HepG2 (cell line): ENCODE measurements around the gene AMPH.

Source experiments
- ARNT2 ChIP-seq: sonication (generic); formaldehyde crosslinking; IDR thresholded peaks from 2 replicates; pipeline ENCODE4 v1.8.0; 2022; ENCODE audit warnings: mild to moderate bottlenecking, low read depth, missing genetic modification reagents, moderate library complexity
- CHCHD3 ChIP-seq: sonication (generic); formaldehyde crosslinking; IDR thresholded peaks from 2 replicates; pipeline ENCODE4 v1.8.0; 2022; ENCODE audit warnings: mild to moderate bottlenecking, missing genetic modification reagents, moderate library complexity
- CTCF ChIP-seq: sonication (generic); formaldehyde crosslinking; IDR thresholded peaks from 2 replicates; pipeline ENCODE4 v1.5.0; 2020; ENCODE audit warnings: mild to moderate bottlenecking, missing genetic modification reagents, moderate library complexity
- FOXP4 ChIP-seq: sonication (generic); formaldehyde crosslinking; IDR thresholded peaks from 2 replicates; pipeline ENCODE4 v1.4.0; 2020; ENCODE audit warnings: missing genetic modification reagents
- GABPA ChIP-seq, 2 experiments: IDR thresholded peaks; 2 replicates each; pipeline ENCODE4 v1.6.1; 2011 to 2016; ENCODE audit warnings: low read depth in 2 of 2, low read length in 1 of 2, missing biosample characterization in 1 of 2, missing genetic modification characterization in 1 of 2
- KDM4B ChIP-seq: sonication (generic); formaldehyde crosslinking; IDR thresholded peaks from 2 replicates; pipeline ENCODE4 v1.4.0; 2020; ENCODE audit warnings: missing genetic modification reagents
- SP1 ChIP-seq, 2 experiments: fragments of 450-650 bp in 1 of 2; sonication (generic) in 1 of 2; formaldehyde crosslinking in 1 of 2; IDR thresholded peaks; 2 replicates each; pipeline versions ENCODE4 v1.4.0 to v1.6.1; 2016 to 2020; ENCODE audit warnings: missing genetic modification reagents in 1 of 2
- THYN1 ChIP-seq: sonication (generic); formaldehyde crosslinking; IDR thresholded peaks from 2 replicates; pipeline ENCODE4 v1.8.1; 2023; ENCODE audit warnings: low read depth, mild to moderate bottlenecking, moderate library complexity, missing genetic modification reagents, borderline replicate concordance
- ZBTB14 ChIP-seq: sonication (generic); formaldehyde crosslinking; IDR thresholded peaks from 2 replicates; pipeline ENCODE4 v1.4.0; 2020; ENCODE audit warnings: missing genetic modification reagents
- ZFP37 ChIP-seq: sonication (generic); formaldehyde crosslinking; IDR thresholded peaks from 2 replicates; pipeline ENCODE4 v1.4.0; 2020; ENCODE audit warnings: missing genetic modification reagents, borderline replicate concordance
- ZNF687 ChIP-seq: sonication (generic); formaldehyde crosslinking; IDR thresholded peaks from 2 replicates; pipeline ENCODE4 v1.5.1; 2020; ENCODE audit warnings: mild to moderate bottlenecking, missing genetic modification reagents, moderate library complexity

GRCh38 chr7:38656968-38657367, 25.8 kb upstream of the AMPH start:
- TF ChIP-seq ZFP37 (CRISPR knock-in tag) (no peak), ARNT2 (CRISPR knock-in tag) (no peak), SP1 (IDR thresholded peaks at IDR 0.05) (no peak), SP1 (CRISPR knock-in tag; IDR thresholded peaks at IDR 0.05) (no peak), ZBTB14 (CRISPR knock-in tag) (no peak), GABPA (IDR thresholded peaks at IDR 0.05; ENCODE audit: low read depth, low read length) (no peak), GABPA (CRISPR knock-in tag; IDR thresholded peaks at IDR 0.05; ENCODE audit: low read depth) (no peak), KDM4B (no peak), THYN1 (CRISPR knock-in tag) (no peak), ZNF687 (CRISPR knock-in tag) (no peak), CHCHD3 (CRISPR knock-in tag) (no peak), CTCF (no peak), FOXP4 (CRISPR knock-in tag) (no peak)
